NCI-H345 (cell line): ENCODE results near the gene FXN.
A peak's percentile ranks its signal among the peaks of the same experiment; 100 is the strongest.
"Not testable (repeated sequence)": the region's sequence is repeated elsewhere in the genome, so short reads cannot be mapped to it uniquely, and the experiment has no call there.

Experiments used
- DNase-seq: peaks from one replicate; lab custom pipeline; 2025; lab: John Stamatoyannopoulos, UW

Gene FXN

DNA sequence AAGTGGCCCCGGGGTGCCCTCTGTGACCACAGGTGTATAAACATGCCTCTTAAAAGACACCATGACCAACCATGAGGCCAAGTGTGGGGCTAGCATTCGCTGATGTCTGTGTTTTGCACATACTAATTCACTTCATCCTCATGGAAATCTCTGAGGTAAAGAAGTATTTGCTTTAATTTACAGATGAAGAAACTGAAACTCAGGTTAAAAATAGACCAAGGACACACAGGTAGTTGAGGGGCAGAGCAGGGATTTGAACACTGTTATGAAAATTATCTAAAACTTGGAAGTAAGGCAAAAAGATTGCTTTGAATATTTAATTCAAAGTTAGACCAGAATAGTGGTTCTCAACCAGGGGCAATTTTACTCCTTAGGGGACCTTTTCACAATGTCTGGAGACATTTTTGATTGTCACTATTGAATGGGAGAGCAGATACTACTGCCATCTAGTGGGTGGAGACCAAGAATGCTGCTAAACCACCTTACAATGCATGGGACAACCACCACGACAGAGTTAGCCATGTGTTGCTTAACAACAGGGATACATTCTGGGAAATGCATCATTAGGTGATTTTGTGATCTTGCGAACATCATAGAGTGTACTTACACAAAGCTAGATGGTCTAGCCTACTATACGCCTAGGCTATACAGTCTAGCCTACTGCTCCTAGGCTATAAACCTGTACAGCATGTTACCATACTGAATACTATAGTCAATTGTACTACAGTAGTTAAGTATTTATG is 8.0 kb upstream of the FXN start:
- DNase-seq = peak; percentile 46

DNA sequence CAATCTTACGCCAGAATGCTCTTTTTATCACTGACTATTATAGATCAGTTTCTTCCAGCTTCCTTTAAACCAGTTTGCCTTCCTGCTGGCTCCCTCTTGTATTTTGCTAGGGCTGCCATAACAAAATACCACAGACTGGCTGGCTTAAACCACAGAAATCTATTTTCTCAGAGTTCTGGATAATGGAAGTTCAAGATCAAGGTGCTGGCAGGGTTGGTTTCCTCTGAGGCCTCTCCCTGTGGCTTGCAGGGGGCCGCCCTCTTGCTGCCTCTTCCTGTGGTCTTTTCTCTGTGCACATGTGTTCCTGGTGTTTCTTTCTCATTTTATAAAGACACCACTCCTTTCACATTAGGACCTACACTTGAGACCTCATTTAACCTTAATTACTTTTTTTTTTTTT is 6.8 kb upstream of the FXN start:
- no peak for DNase-seq

DNA sequence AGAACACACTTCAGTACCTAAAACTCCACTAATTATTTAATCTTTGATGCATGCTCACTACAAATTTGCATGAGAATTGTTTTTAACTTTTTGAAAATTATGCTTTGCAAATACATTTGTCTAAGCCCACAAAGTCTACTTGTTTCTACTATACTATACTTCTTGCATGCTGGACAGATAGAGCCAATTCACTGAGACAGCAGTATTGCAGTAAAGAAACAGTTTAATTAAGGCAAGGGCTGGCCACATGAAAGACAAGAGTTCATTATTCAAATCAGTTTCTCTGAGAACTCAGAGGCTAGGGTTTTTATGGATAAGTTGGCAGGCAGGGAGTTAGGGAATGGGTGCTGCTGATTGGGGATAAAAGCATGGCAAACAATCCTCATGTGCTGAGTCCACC is 6.0 kb upstream of the FXN start:
- DNase-seq = no peak

DNA sequence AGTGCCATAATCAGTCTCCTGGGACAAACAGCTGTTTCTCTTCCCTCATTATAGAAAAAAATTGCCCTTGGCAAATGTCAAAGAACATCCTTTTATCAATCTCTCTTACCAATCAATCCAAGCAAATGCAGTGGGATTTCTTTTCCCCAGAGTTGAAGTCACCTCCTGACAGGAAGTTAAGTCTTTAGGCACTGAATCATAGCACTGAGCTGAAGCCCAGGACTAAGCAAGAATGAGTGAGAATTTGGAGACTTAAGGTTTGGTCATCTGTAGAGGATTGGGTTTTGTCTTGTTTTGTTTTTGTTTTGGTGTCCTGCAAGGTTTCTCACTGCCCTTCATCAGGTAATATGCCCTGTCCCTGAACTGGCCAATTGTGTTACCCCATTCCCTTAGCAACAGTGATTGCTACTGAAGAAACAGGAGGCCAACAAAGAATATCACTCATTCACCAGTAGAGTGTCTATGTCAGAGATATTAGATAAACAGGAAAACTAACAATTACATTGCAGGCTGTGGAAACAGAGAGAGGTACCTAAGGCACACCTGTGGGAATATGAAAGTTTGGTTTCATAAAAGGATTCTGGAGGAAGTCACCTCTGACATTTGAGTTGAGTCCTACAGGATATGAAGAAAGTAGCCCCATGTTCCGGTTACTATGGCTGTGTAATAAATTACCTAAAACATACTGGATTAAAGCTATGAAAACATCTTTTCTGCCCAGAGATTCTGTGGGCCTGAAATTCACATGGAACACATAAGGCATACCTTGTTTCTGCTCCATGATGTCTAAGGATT is 4.5 kb upstream of the FXN start:
- no peak for DNase-seq

DNA sequence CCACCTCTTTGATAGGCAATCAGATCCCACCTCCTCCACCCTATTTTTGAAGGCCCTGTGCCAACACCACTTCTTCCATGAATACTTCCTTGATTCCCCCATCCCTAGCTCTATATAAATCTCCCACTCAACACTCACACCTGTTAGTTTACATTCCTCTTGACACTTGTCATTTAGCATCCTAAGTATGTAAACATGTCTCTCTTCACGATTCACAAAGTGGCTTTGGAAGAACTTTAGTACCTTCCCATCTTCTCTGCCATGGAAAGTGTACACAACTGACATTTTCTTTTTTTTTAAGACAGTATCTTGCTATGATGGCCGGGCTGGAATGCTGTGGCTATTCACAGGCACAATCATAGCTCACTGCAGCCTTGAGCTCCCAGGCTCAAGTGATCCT is 1.5 kb upstream of the FXN start:
- peak; percentile 10 for DNase-seq

DNA sequence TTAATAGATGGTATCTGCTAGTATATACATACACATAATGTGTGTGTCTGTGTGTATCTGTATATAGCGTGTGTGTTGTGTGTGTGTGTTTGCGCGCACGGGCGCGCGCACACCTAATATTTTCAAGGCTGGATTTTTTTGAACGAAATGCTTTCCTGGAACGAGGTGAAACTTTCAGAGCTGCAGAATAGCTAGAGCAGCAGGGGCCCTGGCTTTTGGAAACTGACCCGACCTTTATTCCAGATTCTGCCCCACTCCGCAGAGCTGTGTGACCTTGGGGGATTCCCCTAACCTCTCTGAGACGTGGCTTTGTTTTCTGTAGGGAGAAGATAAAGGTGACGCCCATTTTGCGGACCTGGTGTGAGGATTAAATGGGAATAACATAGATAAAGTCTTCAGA is 757 bp downstream of the FXN start:
- no peak for DNase-seq

DNA sequence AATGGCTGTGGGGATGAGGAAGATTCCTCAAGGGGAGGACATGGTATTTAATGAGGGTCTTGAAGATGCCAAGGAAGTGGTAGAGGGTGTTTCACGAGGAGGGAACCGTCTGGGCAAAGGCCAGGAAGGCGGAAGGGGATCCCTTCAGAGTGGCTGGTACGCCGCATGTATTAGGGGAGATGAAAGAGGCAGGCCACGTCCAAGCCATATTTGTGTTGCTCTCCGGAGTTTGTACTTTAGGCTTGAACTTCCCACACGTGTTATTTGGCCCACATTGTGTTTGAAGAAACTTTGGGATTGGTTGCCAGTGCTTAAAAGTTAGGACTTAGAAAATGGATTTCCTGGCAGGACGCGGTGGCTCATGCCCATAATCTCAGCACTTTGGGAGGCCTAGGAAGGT is 1.2 kb downstream of the FXN start:
- DNase-seq = no peak

DNA sequence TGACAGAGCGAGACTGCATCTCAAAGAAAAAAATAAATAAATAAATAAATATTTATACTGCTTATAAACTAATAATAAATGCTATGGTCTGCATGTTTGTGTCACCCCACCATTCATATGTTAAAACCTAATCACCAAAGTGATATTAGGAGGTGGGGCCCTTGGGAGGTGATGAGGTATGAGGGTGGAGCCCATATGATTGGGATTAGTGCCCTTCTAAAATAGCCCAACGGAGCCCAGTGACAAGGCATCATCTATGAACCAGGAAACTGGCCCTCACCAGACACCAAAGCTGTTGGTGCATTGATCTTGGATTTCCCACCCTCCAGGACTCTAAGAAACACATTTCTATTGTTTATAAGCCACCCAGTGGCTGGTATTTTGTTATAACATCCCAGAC is 5.1 kb downstream of the FXN start:
- no peak for DNase-seq

DNA sequence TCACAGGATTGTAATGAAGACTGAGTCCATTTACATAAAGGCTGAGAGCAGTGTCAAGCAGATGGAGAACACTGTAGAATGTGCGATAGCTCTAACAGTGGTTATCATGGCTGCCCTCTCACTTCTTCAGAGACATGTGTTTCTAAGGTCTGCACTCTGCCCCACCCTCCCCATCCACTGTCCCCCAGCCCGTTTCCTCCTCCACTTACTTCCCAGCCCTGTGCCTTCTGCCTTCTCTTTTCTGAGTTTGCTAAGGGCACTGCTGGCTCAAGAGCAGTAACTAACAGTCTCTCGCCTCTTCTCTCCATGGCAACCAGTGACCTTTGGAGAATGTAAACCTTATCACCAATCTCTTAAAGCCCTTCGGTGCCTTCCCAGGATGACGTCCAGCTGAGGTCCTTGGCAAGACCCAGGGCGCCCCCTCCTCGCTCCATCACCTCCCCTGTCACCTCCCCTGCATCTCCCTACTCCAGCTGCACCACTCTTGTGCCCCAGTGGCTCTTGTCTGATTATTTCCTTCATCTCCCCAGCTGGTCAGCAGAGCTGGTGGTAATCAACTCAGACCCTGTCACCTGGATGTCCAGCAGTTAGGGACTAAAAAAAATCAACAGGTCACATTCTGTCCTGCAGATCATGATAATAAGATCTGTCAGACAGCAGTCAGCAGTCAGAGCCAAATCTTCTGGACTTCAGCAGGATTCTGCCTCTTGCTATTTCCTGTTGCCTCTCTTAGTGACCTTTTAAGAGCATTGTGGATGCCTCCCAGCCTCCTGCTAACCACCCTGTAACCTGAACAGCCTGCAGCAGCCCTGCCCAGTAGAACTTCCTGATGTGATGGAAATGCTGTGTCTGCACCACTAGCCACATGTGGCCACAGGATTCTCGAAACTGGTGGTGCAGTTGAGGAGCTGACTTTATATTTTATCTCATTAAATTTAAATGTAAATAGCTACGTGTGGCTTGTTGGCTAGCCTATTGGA is 9.0 kb downstream of the FXN start:
- no peak for DNase-seq

DNA sequence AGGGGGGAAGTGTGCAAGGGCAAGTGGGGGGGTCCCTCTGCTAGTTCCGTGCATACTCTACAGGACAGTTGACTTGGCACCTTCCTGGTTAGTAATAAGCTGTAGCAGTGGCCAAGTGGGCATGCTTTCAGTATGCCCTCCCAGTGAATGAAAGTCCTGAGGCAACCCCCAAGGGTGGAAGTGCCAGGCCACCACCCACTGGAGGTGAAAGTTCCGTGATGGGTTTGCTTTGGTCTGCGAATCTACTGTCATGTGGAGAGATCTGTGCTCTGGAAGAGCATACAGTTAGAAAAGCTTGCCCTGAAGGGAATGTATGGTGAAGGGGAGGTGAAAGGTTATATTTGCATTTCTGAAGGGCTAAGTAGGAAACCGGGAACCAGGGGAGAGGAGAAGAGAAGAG is 10.3 kb downstream of the FXN start:
- DNase-seq = no peak

DNA sequence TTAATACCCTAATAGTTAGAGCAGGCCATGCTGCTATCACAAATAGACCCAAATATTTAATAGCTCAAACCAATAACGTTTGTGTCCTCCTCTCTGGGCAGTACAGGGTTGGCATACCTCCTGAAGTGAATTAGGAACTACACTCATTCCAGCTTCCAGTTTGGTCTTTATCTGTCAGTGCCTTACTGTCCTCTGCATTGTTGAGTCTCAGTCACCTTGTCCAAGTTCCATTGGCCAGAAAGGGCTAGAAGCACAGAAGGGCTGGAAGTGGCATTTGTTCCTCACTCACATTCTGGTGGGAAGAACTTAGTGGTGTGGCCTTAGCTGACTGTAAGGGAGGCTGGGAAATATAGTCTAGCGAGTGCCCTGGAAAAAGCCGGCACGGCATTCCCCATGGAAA is 11.2 kb downstream of the FXN start:
- no peak for DNase-seq

DNA sequence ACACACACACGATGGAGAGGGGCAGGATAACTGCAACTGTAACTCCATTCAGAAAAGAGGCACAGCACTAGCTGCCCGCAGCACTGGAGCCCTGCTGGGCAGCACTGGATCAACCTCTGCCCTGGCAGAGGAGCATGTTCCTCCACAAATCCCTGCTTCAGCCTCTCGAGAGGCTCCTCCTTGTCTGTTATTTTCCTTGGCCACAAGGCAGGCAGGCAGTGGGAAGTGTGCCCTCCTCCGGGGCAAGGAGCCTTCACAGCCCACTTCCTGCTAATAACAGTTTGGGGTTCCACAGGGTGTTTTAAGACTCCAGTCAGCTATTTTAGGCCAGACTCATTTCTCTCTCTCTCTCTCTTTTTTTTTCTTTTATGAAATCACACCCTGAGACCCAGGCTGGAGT is 11.8 kb downstream of the FXN start:
- DNase-seq = no peak

DNA sequence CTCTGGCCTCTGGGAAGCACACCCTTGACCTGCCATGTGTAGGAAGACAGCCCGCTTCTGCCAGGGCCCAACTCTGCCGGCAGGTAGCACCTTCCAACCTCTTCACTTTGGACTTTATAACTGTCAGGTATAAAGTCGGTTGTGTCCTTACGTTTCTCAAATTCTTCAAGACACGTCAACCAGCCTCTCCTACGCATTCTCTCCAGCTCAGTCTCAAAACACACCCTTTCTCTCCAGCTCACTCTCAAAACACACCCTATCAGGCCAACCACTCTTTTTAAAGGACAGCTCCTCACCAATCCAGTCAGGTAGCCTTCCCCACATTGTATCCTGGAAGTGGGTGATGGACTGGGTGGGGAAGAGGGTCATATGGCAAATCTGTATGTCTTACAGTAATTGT is 13.5 kb downstream of the FXN start:
- no peak for DNase-seq

DNA sequence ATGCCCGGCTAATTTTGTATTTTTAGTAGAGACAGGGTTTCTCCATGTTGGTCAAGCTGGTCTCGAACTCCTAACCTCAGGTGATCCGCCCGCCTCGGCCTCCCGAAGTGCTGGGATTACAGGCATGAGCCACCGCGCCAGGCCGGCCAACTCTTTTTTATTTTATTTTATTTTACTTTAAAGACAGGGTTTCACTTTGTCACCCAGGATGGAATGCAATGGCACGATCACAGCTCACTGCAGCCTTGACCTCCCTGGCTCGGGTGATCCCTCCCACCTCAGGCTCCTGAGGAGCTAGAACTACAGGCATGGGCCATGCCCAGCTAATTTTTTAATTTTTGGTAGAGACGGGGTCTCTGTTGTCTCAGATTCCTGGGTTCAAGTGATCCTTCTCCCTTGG is 15.4 kb downstream of the FXN start:
- DNase-seq = not testable (repeated sequence)

DNA sequence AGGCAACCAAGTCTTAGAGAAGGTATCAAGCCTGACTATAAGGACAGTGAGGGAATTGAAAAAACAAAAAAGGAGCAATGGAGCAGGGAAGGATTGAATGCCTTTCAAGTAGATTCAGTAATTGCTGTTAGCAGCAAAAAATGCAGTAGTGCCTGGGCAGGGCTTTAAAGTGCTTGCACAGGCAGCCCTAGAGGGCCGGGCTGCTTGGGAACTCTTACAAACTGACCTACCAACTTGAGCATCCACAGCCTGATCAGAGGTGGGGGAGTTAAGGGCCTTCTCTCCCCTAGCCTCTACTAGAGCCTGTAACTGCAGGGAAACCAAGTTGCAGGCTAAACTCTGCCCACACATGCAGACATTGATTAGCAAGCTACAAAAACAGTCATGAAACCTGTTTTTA is 19.4 kb downstream of the FXN start:
- no peak for DNase-seq

DNA sequence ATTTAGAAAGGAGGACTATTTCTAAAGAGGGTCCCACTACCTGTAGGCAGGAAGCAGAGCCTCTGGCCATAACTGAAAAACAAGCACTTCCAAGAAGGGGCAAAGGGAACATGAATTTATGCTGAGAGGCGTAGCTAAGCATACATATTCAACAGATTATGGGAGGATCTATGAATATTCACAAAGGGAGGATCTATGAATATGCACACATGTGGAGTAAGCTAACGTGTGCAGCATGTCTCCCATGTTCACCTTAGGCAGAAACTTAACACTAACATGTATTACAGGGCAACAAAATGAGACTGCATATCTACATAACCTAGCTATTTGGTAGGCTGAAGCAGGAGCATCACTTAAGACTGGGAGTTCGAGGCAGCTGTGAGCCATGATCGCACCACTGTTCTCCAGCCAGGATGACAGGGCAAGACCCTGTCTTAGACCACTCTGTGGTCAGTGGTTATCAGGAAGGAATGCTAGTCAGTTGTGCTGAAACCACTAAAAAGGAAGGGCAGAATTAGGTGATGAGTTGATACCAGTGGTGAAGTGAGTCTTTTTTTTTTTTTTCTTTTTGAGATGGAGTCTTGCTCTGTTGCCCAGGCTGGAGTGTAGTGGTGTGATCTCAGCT is 20.8 kb downstream of the FXN start:
- DNase-seq = no peak

DNA sequence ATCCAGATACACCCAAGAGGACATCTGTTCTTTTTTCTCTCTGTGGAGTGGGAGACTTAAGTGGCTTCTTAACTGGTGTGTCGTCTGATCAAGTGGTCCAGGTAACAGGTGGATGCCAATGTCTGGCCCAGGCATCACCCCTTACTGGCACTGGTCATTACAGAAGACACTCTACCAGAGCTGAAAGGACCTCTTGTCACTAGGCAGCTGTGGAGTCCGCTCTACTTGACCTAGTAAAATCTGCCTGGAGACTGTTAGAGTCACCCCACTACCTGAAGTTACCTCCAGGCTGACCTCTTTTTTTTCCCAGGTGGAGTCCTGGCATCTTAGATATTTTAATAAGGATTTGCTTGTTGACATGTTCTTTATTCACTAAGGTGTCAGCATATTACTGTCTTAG is 22.5 kb downstream of the FXN start:
- DNase-seq = no peak

DNA sequence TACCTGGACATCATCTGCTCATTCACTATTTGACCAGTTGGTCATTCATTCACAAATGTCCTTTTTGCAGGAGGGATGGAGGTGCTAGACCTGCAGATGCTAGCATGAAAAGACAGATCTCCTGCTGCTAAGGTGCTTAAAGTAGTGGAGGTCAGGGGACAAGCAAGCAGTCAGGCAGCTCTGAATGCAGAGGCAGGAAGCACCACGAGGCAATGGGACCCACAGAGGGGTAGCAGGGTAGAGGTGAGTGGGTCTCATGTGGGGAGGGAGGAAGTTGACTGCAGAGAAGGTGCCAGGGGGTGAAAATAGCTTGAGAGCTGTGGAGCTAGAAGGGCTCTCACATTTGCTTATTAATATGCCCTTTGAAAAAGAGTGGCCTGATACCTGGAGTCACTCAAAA is 25.2 kb downstream of the FXN start:
- DNase-seq = no peak

DNA sequence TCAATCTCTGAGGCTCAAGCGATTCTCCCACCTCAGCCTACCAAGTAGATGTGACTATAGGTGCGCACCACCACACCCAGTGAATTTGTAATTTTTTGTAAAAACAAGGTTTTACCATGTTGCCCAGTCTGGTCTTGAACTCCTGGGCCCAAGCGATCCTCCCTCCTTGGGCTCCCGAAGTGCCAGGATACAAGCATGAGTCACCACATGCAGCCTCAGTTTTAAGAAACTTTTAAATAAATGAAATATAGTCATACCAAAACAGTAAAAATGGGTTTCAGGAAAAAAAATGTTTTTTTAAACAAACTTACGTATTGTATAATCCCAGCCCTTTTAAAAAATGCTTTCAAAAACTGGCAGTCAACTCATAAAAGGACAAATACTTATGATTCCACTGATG is 26.6 kb downstream of the FXN start:
- DNase-seq = no peak

DNA sequence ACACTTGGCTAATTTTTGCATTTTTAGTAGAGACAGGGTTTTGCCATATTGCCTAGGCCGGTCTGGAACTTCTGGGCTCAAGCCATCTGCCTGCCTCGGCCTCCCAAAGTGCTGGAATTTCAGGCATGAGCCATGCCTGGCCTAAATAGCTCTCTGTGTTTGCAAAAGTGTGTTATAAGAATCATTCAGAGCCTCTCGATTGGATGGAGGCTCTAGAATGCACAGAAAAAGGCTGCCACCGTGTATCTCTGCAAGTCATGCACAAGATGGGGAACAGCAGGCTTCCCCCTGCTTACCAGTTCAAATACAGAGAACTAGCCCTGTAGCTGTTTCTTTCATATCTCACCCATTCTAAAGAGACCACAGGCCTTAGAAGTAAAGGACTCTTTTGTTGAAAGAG is 28.3 kb downstream of the FXN start:
- DNase-seq = no peak

DNA sequence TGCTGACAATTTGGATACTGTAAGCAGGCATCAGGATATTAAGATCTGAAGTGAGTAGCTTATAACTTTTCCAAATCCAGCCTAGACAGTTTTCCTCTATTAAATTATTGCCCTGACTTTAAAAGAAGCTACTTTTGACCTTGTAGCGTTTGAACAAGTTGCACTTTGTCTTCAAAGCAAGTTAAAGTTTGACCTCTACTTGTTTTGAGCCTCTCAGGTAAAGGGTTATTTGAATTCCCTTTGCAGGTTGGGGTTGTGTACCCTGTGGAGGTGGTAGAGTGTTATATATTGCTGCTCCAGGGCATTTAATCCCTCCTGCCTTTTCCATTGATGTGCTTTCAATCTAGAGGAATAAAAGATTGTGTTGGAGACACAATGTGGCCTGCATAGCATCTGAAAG is 30.1 kb downstream of the FXN start:
- DNase-seq = no peak

DNA sequence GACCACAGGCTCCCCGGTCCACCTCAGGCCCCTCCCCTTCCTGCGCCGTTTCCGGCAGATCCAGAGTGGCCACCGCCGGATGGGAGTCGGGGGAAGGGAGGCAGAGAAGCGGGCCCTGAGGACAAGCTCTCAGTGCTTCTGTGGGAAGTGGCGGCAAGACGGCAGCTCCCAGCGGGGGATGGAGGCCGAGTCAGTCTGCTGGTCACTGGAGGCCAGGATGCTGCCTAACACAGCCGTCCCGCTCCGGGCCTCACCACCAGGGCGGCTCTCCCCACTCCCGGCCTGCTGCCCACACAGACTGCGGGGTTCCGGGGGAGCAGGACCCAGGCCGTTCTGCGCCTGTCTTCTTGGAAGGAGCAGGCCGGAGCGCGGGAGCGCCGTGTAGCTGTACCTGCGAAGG is 31.4 kb downstream of the FXN start:
- no peak for DNase-seq
